ENCODE measurements around the gene STK4.
"Not testable (repeated sequence)": the region's sequence is repeated elsewhere in the genome, so short reads cannot be mapped to it uniquely, and the experiment has no call there.

Gene STK4

DNA sequence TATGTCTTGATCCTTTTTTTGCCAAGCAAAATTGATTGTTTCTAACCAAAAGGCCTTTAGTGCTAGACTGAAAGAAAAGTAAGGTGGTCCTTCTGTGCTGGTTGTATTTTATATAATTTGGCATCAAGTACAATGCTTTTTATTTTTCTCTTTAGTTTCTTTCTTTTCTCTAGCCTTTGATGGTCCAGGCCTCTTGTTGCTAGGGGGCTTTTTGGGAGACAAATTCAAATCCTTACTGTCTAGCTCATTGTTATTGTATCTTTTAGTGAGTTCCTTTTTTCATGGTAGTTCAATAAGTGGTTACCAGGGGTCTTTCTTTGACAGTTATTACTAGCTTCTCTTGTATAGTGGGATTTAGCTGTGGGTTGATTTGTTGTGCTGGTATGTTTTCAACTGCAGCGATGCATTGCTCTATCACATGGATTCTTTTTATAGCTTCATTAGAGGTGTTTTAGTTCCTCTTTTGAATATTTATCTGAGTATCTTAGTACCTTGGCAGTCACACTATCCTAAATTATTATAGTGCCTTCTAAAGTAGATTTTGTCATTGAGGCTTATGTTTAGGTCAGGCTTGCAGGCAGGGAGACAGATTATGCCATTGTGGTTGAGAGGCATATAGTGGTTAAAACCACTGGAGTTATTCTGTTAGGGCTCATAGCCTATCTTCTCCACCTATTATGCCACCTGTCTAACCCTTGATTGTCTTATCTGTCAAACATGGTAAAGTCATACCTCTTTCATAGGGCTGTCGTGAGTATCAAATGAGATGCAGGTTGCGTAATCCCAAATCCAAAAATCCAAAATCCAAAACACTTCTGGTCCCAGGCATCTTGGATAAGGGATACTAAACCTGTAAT is 85.1 kb downstream of the STK4 start:
- DNase-seq (ENCODE audit: insufficient read length): no peak
- FAIRE-seq: peak; percentile 38
- TF ChIP-seq POLR2AphosphoS5 (IDR thresholded peaks at IDR 0.05; ENCODE audit: low read depth, low read length) (no peak), POLR2A (IDR thresholded peaks at IDR 0.05; ENCODE audit: low read depth, low read length) (no peak), TAF1 (IDR thresholded peaks at IDR 0.05; ENCODE audit: borderline replicate concordance, low read depth, low read length) (no peak)

DNA sequence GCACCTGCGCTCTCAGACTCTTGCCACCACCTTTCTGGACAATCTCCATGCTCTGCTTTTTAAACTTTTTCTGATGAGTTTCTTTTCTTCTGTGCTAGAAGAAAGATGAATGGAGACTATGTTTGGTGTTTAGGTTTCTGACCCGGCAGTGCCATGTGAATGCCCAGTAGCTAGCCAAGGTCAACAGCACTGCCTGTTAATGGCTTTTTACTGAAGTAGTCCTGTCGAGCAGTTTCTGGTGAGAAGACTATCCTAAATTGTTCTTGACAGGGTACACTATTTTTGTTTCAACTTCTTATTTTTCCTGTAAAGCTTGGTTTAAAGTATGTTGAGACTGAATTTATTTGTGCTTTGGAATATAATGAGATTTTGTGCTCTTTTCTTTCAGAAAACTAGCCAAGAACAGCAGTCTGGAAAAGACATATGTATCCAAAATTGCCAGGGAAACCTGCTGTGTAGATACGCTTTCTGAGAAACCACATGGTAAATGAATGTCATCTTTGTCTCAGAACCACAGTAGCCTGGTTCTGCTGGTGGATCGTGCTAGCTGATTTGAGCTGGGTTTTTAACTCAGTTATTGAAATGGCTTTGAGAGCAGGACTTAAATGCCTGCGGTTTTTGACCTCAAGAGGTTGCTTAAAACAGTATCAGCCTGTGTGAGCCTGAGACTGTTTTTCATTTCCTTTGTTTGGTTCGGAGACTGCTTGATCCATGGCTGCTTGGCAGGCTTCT is 86.6 kb downstream of the STK4 start:
- FAIRE-seq (peak; percentile 54), DNase-seq (ENCODE audit: insufficient read length) (peak; percentile 14)
- no peak for TF ChIP-seq POLR2AphosphoS5 (IDR thresholded peaks at IDR 0.05; ENCODE audit: low read depth, low read length)
- TF ChIP-seq POLR2A (IDR thresholded peaks at IDR 0.05; ENCODE audit: low read depth, low read length): no peak
- no peak for TF ChIP-seq TAF1 (IDR thresholded peaks at IDR 0.05; ENCODE audit: borderline replicate concordance, low read depth, low read length)

- no peak for DNase-seq (ENCODE audit: insufficient read length)
- no peak for FAIRE-seq
- TF ChIP-seq POLR2A (IDR thresholded peaks at IDR 0.05; ENCODE audit: low read depth, low read length): no peak
- TF ChIP-seq POLR2AphosphoS5 (IDR thresholded peaks at IDR 0.05; ENCODE audit: low read depth, low read length): no peak
- no peak for TF ChIP-seq TAF1 (IDR thresholded peaks at IDR 0.05; ENCODE audit: borderline replicate concordance, low read depth, low read length)
Measured at GRCh38 chr20:45053430-45054351, 87.4 kb downstream of the STK4 start.

GRCh38 chr20:45055056-45055455 is 88.7 kb downstream of the STK4 start:
- FAIRE-seq (peak; percentile 30), DNase-seq (ENCODE audit: insufficient read length) (no peak)
- no peak for TF ChIP-seq POLR2A (IDR thresholded peaks at IDR 0.05; ENCODE audit: low read depth, low read length)
- no peak for TF ChIP-seq TAF1 (IDR thresholded peaks at IDR 0.05; ENCODE audit: borderline replicate concordance, low read depth, low read length)
- no peak for TF ChIP-seq POLR2AphosphoS5 (IDR thresholded peaks at IDR 0.05; ENCODE audit: low read depth, low read length)

GRCh38 chr20:45056473-45057173 is 90.3 kb downstream of the STK4 start:
- DNase-seq (ENCODE audit: insufficient read length) (no peak), FAIRE-seq (no peak)
- TF ChIP-seq POLR2AphosphoS5 (IDR thresholded peaks at IDR 0.05; ENCODE audit: low read depth, low read length): no peak

GRCh38 chr20:45058168-45058850 is 92.0 kb downstream of the STK4 start:
- FAIRE-seq (no peak), DNase-seq (ENCODE audit: insufficient read length) (no peak)

DNA sequence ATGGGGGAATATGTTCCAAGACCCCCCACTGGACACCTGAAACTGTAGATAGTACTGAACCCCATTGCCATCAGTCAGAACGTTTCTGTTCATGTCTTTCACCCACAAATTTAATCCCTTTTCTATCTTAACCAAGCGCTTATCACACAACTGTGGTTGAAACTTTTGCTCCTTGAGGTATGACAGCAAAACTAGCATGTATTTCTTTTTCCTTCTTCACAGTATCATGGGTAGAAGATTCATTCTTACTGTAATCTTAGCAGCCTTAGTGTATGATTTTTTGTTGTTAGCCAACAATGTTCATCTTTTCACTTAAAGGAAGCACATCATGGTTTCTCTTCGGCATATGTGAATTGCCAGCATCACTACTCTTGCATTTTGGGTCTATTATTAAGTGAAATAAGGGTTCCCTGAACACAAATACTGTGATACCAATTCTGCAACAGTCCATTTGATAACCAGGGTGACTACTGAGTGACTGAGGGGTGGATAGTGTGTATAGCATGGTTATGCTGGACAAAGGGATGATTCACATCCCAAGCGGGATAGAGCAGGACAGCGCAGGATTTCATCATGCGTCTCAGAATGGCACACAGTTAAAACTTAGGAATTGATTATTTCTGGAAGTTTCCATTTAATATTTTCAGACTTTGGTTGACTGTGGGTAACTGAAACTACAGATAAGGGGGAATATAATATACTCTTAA is 92.9 kb downstream of the STK4 start:
- no peak for DNase-seq (ENCODE audit: insufficient read length)
- FAIRE-seq: peak; percentile 24
- TF ChIP-seq POLR2A (IDR thresholded peaks at IDR 0.05; ENCODE audit: low read depth, low read length) (no peak), TAF1 (IDR thresholded peaks at IDR 0.05; ENCODE audit: borderline replicate concordance, low read depth, low read length) (no peak), POLR2AphosphoS5 (IDR thresholded peaks at IDR 0.05; ENCODE audit: low read depth, low read length) (no peak)

More at GRCh38 chr20:45058168-45058850, 92.0 kb downstream of the STK4 start:
- TF ChIP-seq POLR2A (IDR thresholded peaks at IDR 0.05; ENCODE audit: low read depth, low read length): no peak
- no peak for TF ChIP-seq TAF1 (IDR thresholded peaks at IDR 0.05; ENCODE audit: borderline replicate concordance, low read depth, low read length)
- TF ChIP-seq POLR2AphosphoS5 (IDR thresholded peaks at IDR 0.05; ENCODE audit: low read depth, low read length): no peak

GRCh38 chr20:45060294-45060693 is 94.0 kb downstream of the STK4 start:
- FAIRE-seq (no peak), DNase-seq (ENCODE audit: insufficient read length) (no peak)
- TF ChIP-seq POLR2A (IDR thresholded peaks at IDR 0.05; ENCODE audit: low read depth, low read length) (no peak), TAF1 (IDR thresholded peaks at IDR 0.05; ENCODE audit: borderline replicate concordance, low read depth, low read length) (no peak), POLR2AphosphoS5 (IDR thresholded peaks at IDR 0.05; ENCODE audit: low read depth, low read length) (no peak)

- DNase-seq (ENCODE audit: insufficient read length): no peak
- TF ChIP-seq POLR2A (IDR thresholded peaks at IDR 0.05; ENCODE audit: low read depth, low read length) (no peak), POLR2AphosphoS5 (IDR thresholded peaks at IDR 0.05; ENCODE audit: low read depth, low read length) (no peak), TAF1 (IDR thresholded peaks at IDR 0.05; ENCODE audit: borderline replicate concordance, low read depth, low read length) (no peak)
- FAIRE-seq: no peak
Measured at GRCh38 chr20:45061244-45061643, 94.9 kb downstream of the STK4 start.

- not testable (repeated sequence) for FAIRE-seq
Measured at GRCh38 chr20:45063107-45063506, 96.8 kb downstream of the STK4 start.

More at GRCh38 chr20:45063107-45063506, 96.8 kb downstream of the STK4 start:
- not testable (repeated sequence) for DNase-seq (ENCODE audit: insufficient read length)
